Measurements from ENCODE around the gene ACTMAP.

DNA sequence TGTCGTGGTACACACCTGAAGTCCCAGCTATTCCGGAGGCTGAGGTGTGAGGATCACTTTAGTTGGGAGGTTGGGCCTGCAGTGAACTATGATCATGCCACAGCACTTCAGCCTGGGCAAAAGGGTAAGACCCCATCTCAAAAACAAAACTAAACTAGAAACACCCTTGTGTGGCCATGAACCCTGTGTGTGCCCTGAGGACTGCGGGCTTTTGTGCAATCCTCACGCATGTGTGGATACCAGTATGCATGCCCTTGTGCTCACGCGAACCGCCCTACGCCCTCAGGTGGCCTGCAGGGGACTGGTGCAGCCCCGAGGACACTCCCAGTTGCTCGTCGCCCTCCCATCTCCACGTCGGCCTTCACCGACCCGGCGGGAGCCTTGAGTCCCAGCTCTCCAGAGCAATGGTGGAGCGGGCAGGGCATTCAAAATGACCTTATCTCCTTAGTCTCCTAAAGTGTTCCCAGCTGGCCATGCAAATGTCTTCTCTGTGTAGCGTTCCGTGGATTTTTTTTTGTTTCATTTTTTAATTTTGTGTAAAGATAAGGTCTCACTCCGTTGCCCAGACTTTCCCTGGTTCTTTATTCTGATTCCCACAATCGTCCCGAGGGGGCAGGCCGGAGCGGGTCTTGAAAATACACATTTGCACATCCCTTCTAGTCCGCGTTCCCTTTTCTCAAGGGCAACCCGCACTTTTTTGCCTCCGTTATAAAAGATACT lies 47.8 kb upstream of the ACTMAP start:
- TF ChIP-seq, protein P1, sequence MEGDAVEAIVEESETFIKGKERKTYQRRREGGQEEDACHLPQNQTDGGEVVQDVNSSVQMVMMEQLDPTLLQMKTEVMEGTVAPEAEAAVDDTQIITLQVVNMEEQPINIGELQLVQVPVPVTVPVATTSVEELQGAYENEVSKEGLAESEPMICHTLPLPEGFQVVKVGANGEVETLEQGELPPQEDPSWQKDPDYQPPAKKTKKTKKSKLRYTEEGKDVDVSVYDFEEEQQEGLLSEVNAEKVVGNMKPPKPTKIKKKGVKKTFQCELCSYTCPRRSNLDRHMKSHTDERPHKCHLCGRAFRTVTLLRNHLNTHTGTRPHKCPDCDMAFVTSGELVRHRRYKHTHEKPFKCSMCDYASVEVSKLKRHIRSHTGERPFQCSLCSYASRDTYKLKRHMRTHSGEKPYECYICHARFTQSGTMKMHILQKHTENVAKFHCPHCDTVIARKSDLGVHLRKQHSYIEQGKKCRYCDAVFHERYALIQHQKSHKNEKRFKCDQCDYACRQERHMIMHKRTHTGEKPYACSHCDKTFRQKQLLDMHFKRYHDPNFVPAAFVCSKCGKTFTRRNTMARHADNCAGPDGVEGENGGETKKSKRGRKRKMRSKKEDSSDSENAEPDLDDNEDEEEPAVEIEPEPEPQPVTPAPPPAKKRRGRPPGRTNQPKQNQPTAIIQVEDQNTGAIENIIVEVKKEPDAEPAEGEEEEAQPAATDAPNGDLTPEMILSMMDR (conservative IDR thresholded peaks at IDR 0.05; ENCODE audit: low read length): peak; percentile 63
- no peak for TF ChIP-seq EZH2phosphoT487 (IDR thresholded peaks at IDR 0.05; ENCODE audit: borderline replicate concordance, low read depth, low read length)

Data from OCI-LY7 (cell line).